WTC11 (cell line): ENCODE data around the gene OGA.

Source experiments
- CREB1 ChIP-seq: sonication (generic); formaldehyde crosslinking; IDR thresholded peaks from 2 replicates; pipeline ENCODE4 v1.8.0; 2023; ENCODE audit warnings: mild to moderate bottlenecking, missing genetic modification reagents
- NR1H2 ChIP-seq: sonication (generic); formaldehyde crosslinking; IDR thresholded peaks from 2 replicates; pipeline ENCODE4 v1.9.0; 2021; ENCODE audit warnings: mild to moderate bottlenecking, moderate library complexity, missing genetic modification reagents
- NR3C1 ChIP-seq: sonication (generic); formaldehyde crosslinking; conservative IDR thresholded peaks from 2 replicates; pipeline ENCODE4 v1.8.1; 2023; ENCODE audit warnings: low read depth, mild to moderate bottlenecking, missing genetic modification reagents
- OVOL2 ChIP-seq: fragments of 250-450 bp; sonication (Bioruptor Pico); IDR thresholded peaks from 2 replicates; pipeline ENCODE4 v1.9.0; 2021; ENCODE audit warnings: mild to moderate bottlenecking, borderline replicate concordance
- TF ChIP-seq, protein P1 (sequence below): sonication (generic); formaldehyde crosslinking; IDR thresholded peaks from 2 replicates; pipeline ENCODE4 v1.8.0; 2023; ENCODE audit warnings: missing genetic modification reagents, mild to moderate bottlenecking, borderline replicate concordance
- TF ChIP-seq, protein P2 (sequence below): fragments of 200-600 bp; IDR thresholded peaks from 2 replicates; pipeline ENCODE4 v1.8.0; 2022; ENCODE audit warnings: antibody characterized with exemption
- TF ChIP-seq, protein P3 (sequence below): sonication (generic); formaldehyde crosslinking; IDR thresholded peaks from 2 replicates; pipeline ENCODE4 v1.8.1; 2023; ENCODE audit warnings: mild to moderate bottlenecking, moderate library complexity, missing genetic modification reagents
- TF ChIP-seq, protein P4 (sequence below): sonication (generic); formaldehyde crosslinking; IDR thresholded peaks from 2 replicates; pipeline ENCODE4 v1.8.0; 2022; ENCODE audit warnings: mild to moderate bottlenecking, missing genetic modification reagents
- TF ChIP-seq, protein P5 (sequence below): sonication (generic); formaldehyde crosslinking; IDR thresholded peaks from 2 replicates; pipeline ENCODE4 v1.8.1; 2023; ENCODE audit warnings: mild to moderate bottlenecking, missing genetic modification reagents, borderline replicate concordance
- TF ChIP-seq, protein P6 (sequence below): fragments of 250-450 bp; sonication (Bioruptor Pico); IDR thresholded peaks from 2 replicates; pipeline ENCODE4 v1.8.0; 2021; ENCODE audit warnings: mild to moderate bottlenecking

DNA sequence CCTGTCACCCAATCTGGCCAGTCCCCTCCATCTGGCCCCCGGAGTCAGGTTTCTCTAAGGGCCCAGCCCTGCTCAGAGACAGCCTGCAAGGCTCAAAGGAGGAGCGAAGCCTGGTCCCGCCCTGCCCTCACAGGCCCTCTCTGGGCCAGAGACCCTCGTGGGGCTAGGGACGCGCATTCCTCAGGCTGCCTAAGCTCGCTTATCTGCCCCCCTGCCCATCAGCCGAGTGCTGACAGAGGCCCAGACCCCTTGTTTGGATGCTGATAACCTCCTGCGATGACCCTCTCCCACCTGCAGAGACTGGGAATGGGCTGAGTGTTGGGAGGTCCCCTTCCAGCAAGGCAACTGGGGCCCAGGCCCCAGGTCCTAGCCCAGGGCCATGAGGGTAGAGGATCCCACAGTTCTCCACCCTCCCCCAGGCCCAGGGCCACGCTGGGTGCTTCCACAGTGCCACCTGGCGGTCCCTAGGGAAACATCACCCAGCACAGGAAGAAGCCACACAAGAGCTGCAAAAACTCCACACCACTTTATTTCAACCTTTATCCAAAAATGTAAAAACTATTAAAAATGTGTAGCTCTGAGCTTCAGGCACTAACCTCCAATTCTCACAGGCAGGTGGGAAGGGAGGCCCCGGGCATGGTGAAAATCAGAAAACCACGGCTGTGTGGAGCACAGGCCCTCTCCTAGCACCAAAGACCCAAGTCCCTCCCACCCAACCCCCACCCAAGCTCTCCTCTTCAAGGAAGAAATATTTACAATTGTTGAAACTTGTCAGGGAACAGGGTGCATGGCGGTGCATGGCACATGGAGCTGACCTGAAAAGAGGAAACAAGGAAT is 37.2 kb downstream of the OGA start:
- TF ChIP-seq, protein P1, sequence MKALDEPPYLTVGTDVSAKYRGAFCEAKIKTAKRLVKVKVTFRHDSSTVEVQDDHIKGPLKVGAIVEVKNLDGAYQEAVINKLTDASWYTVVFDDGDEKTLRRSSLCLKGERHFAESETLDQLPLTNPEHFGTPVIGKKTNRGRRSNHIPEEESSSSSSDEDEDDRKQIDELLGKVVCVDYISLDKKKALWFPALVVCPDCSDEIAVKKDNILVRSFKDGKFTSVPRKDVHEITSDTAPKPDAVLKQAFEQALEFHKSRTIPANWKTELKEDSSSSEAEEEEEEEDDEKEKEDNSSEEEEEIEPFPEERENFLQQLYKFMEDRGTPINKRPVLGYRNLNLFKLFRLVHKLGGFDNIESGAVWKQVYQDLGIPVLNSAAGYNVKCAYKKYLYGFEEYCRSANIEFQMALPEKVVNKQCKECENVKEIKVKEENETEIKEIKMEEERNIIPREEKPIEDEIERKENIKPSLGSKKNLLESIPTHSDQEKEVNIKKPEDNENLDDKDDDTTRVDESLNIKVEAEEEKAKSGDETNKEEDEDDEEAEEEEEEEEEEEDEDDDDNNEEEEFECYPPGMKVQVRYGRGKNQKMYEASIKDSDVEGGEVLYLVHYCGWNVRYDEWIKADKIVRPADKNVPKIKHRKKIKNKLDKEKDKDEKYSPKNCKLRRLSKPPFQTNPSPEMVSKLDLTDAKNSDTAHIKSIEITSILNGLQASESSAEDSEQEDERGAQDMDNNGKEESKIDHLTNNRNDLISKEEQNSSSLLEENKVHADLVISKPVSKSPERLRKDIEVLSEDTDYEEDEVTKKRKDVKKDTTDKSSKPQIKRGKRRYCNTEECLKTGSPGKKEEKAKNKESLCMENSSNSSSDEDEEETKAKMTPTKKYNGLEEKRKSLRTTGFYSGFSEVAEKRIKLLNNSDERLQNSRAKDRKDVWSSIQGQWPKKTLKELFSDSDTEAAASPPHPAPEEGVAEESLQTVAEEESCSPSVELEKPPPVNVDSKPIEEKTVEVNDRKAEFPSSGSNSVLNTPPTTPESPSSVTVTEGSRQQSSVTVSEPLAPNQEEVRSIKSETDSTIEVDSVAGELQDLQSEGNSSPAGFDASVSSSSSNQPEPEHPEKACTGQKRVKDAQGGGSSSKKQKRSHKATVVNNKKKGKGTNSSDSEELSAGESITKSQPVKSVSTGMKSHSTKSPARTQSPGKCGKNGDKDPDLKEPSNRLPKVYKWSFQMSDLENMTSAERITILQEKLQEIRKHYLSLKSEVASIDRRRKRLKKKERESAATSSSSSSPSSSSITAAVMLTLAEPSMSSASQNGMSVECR (CRISPR knock-in tag) = no peak
- TF ChIP-seq, protein P2, sequence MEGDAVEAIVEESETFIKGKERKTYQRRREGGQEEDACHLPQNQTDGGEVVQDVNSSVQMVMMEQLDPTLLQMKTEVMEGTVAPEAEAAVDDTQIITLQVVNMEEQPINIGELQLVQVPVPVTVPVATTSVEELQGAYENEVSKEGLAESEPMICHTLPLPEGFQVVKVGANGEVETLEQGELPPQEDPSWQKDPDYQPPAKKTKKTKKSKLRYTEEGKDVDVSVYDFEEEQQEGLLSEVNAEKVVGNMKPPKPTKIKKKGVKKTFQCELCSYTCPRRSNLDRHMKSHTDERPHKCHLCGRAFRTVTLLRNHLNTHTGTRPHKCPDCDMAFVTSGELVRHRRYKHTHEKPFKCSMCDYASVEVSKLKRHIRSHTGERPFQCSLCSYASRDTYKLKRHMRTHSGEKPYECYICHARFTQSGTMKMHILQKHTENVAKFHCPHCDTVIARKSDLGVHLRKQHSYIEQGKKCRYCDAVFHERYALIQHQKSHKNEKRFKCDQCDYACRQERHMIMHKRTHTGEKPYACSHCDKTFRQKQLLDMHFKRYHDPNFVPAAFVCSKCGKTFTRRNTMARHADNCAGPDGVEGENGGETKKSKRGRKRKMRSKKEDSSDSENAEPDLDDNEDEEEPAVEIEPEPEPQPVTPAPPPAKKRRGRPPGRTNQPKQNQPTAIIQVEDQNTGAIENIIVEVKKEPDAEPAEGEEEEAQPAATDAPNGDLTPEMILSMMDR = peak; percentile 91
- TF ChIP-seq NR3C1 (CRISPR knock-in tag) = no peak
- TF ChIP-seq, protein P3, sequence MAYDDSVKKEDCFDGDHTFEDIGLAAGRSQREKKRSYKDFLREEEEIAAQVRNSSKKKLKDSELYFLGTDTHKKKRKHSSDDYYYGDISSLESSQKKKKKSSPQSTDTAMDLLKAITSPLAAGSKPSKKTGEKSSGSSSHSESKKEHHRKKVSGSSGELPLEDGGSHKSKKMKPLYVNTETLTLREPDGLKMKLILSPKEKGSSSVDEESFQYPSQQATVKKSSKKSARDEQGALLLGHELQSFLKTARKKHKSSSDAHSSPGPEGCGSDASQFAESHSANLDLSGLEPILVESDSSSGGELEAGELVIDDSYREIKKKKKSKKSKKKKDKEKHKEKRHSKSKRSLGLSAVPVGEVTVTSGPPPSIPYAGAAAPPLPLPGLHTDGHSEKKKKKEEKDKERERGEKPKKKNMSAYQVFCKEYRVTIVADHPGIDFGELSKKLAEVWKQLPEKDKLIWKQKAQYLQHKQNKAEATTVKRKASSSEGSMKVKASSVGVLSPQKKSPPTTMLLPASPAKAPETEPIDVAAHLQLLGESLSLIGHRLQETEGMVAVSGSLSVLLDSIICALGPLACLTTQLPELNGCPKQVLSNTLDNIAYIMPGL (CRISPR knock-in tag) = no peak
- TF ChIP-seq, protein P4, sequence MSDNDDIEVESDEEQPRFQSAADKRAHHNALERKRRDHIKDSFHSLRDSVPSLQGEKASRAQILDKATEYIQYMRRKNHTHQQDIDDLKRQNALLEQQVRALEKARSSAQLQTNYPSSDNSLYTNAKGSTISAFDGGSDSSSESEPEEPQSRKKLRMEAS = no peak
- no peak for TF ChIP-seq OVOL2 (CRISPR knock-in tag)
- TF ChIP-seq, protein P5, sequence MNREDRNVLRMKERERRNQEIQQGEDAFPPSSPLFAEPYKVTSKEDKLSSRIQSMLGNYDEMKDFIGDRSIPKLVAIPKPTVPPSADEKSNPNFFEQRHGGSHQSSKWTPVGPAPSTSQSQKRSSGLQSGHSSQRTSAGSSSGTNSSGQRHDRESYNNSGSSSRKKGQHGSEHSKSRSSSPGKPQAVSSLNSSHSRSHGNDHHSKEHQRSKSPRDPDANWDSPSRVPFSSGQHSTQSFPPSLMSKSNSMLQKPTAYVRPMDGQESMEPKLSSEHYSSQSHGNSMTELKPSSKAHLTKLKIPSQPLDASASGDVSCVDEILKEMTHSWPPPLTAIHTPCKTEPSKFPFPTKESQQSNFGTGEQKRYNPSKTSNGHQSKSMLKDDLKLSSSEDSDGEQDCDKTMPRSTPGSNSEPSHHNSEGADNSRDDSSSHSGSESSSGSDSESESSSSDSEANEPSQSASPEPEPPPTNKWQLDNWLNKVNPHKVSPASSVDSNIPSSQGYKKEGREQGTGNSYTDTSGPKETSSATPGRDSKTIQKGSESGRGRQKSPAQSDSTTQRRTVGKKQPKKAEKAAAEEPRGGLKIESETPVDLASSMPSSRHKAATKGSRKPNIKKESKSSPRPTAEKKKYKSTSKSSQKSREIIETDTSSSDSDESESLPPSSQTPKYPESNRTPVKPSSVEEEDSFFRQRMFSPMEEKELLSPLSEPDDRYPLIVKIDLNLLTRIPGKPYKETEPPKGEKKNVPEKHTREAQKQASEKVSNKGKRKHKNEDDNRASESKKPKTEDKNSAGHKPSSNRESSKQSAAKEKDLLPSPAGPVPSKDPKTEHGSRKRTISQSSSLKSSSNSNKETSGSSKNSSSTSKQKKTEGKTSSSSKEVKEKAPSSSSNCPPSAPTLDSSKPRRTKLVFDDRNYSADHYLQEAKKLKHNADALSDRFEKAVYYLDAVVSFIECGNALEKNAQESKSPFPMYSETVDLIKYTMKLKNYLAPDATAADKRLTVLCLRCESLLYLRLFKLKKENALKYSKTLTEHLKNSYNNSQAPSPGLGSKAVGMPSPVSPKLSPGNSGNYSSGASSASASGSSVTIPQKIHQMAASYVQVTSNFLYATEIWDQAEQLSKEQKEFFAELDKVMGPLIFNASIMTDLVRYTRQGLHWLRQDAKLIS (CRISPR knock-in tag) = no peak
- TF ChIP-seq, protein P6, sequence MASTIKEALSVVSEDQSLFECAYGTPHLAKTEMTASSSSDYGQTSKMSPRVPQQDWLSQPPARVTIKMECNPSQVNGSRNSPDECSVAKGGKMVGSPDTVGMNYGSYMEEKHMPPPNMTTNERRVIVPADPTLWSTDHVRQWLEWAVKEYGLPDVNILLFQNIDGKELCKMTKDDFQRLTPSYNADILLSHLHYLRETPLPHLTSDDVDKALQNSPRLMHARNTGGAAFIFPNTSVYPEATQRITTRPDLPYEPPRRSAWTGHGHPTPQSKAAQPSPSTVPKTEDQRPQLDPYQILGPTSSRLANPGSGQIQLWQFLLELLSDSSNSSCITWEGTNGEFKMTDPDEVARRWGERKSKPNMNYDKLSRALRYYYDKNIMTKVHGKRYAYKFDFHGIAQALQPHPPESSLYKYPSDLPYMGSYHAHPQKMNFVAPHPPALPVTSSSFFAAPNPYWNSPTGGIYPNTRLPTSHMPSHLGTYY = no peak
- TF ChIP-seq NR1H2 (CRISPR knock-in tag) = no peak
- no peak for TF ChIP-seq CREB1 (CRISPR knock-in tag)
